ENCODE measurements around the gene ALOX15.

DNA sequence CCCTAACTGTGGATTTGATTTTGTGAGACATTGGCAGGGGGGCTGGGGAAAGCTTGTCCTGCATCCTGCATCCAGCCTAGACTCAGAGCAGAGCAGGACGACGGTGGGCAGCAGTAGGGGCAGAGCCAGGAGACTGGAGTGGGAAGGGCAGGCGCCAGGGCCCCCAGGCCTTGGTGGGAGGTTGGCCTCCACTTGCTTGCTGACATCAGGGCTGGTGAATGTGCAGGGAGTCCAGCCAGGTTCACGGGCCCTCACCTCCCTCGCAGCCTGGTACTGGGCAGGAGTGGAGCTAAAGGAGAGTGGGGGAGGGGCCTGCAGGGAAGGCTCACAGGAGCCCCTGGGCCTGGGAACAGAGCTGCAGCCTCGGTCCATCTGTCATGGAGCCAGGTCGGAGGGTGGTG, 59.4 kb downstream of the ALOX15 start:
- TF ChIP-seq, protein P1, sequence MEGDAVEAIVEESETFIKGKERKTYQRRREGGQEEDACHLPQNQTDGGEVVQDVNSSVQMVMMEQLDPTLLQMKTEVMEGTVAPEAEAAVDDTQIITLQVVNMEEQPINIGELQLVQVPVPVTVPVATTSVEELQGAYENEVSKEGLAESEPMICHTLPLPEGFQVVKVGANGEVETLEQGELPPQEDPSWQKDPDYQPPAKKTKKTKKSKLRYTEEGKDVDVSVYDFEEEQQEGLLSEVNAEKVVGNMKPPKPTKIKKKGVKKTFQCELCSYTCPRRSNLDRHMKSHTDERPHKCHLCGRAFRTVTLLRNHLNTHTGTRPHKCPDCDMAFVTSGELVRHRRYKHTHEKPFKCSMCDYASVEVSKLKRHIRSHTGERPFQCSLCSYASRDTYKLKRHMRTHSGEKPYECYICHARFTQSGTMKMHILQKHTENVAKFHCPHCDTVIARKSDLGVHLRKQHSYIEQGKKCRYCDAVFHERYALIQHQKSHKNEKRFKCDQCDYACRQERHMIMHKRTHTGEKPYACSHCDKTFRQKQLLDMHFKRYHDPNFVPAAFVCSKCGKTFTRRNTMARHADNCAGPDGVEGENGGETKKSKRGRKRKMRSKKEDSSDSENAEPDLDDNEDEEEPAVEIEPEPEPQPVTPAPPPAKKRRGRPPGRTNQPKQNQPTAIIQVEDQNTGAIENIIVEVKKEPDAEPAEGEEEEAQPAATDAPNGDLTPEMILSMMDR (IDR thresholded peaks at IDR 0.05) = no peak
- TF ChIP-seq POLR2A (IDR thresholded peaks at IDR 0.05; ENCODE audit: low read depth) (no peak), POLR2AphosphoS5 (IDR thresholded peaks at IDR 0.05) (no peak), EP300 (IDR thresholded peaks at IDR 0.05) (no peak)

Measured in esophagus muscularis mucosa (tissue), 4 donors.